Measurements from ENCODE around the gene CACNA2D3. TPM values are rescaled to one million over a fixed set of nuclear protein-coding genes. Genes with fewer than 3 reads are reported as not detected.

CACNA2D3 gene
- total and polyA plus RNA-seq, 2 experiments from 2014 or later, result 1.1 to 2.5 TPM

DNA sequence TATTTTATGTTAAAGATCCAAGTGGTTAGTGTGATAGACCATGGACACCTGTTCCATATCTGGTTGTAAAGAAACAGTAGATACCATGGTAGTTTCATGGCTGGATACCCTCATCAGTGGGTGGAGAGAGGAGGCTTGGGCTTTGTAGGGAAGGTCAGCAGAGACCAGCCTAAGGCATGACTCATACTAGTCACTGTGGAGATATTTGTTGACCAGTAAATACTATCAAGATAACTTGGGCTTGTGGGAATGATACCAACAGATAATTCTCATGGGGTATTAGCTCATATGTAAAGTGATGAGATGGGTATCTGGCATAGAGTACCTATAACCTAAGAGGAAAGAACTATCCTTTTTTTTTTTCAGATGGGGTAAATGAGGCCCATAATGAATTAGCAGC, 354.5 kb downstream of the CACNA2D3 start:
- Histone ChIP-seq H4K20me1 (ENCODE audit: insufficient read depth, poor library complexity, severe bottlenecking) (no peaks in the 10 kb centered on the region), H3K79me2 (no peaks in the 10 kb centered on the region), H3K36me3 (replicated peaks; ENCODE audit: insufficient read depth, low read depth) (no peaks in the 10 kb centered on the region), H3K9me3 (ENCODE audit: low read depth) (no peaks in the 10 kb centered on the region), H3K4me1 (ENCODE audit: insufficient read depth) (no peaks in the 10 kb centered on the region), H2AFZ (no peak overlapping the region), H3K4me2 (no peak overlapping the region), H3K4me3 (no peak overlapping the region), H3K27me3 (no peaks in the 10 kb centered on the region), H3K27ac (no peak overlapping the region), H3K9me2 (replicated peaks; ENCODE audit: insufficient read depth) (no peaks in the 10 kb centered on the region)
- TF ChIP-seq, protein P1, sequence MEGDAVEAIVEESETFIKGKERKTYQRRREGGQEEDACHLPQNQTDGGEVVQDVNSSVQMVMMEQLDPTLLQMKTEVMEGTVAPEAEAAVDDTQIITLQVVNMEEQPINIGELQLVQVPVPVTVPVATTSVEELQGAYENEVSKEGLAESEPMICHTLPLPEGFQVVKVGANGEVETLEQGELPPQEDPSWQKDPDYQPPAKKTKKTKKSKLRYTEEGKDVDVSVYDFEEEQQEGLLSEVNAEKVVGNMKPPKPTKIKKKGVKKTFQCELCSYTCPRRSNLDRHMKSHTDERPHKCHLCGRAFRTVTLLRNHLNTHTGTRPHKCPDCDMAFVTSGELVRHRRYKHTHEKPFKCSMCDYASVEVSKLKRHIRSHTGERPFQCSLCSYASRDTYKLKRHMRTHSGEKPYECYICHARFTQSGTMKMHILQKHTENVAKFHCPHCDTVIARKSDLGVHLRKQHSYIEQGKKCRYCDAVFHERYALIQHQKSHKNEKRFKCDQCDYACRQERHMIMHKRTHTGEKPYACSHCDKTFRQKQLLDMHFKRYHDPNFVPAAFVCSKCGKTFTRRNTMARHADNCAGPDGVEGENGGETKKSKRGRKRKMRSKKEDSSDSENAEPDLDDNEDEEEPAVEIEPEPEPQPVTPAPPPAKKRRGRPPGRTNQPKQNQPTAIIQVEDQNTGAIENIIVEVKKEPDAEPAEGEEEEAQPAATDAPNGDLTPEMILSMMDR (IDR thresholded peaks at IDR 0.05; ENCODE audit: poor library complexity), result no peak
- TF ChIP-seq EZH2phosphoT487 (IDR thresholded peaks at IDR 0.05; ENCODE audit: low read depth, severe bottlenecking, unreplicated experiment) (no peak), EZH2 (IDR thresholded peaks at IDR 0.05; ENCODE audit: borderline replicate concordance) (no peak)
- DNase-seq (ENCODE audit: low spot score), result no peak

DNA sequence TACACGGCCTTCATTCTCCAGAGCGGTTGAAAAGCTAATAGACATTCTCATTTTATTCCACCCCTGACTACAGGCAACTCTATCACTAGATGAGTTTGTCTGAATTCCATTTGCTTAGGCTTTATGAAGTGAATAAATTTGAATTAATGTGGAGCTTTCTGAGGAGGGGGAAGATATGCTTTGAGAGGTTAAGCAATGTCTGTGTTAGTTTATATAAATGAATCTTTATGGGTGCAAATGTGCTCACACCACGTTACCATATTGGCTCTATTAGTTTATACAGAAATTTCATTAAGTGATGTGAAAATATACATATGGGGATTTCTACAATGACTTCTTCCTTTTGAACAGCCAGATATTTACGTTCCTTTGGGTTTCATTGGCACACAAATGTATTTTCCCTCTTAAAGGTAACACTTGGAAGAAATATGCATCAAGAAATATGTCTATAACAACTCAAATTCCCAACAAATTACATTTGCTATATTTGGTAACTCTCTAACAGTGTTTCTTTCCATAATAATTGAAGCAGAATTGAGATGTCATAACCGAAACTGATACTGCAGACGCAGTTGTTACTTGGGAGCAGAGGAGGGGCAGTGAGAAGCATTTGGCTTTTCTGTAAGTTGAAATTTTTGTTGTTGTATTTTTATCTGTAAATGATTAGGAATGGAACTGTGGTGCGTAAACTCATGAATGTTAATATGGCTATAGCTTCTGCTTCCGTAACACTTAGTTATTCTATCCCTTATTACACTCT, 359.4 kb downstream of the CACNA2D3 start:
- Histone ChIP-seq H3K36me3 (replicated peaks; ENCODE audit: insufficient read depth, low read depth) (no peaks in the 10 kb centered on the region), H2AFZ (no peak overlapping the region)

DNA sequence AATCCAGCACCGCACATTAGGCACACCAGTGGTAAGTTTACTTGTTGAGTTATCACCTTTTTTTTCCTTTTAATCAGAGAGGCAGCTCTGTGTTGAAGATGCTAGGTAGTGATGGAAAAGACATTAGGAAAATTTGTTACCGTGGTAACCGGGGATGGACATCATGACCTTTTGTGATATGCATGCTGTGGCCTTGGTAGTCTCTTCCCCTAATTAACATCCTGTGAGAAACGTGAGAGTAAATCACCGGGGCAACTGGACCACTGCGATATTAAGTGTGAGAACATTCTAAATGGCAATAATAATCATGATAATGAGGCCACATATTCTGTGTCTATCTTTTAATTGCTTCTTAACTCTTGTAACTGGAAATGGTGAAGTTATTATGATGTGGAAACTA, 362.0 kb downstream of the CACNA2D3 start:
- Histone ChIP-seq H3K9me2 (replicated peaks; ENCODE audit: insufficient read depth) (no peaks in the 10 kb centered on the region), H3K9me3 (ENCODE audit: low read depth) (no peaks in the 10 kb centered on the region), H2AFZ (no peak overlapping the region), H3K27ac (no peak overlapping the region), H3K79me2 (no peaks in the 10 kb centered on the region), H4K20me1 (ENCODE audit: insufficient read depth, poor library complexity, severe bottlenecking) (no peaks in the 10 kb centered on the region), H3K27me3 (no peaks in the 10 kb centered on the region), H3K36me3 (replicated peaks; ENCODE audit: insufficient read depth, low read depth) (no peaks in the 10 kb centered on the region), H3K4me2 (no peak overlapping the region), H3K4me1 (ENCODE audit: insufficient read depth) (no peaks in the 10 kb centered on the region), H3K4me3 (no peak overlapping the region)
- WGBS (ENCODE audit: low lambda C conversion rate, missing lambda C conversion rate), result 91% methylated on average over 6 of the region's 6 CpGs
- no peak for DNase-seq (ENCODE audit: low spot score)
- no peak for TF ChIP-seq EZH2phosphoT487 (IDR thresholded peaks at IDR 0.05; ENCODE audit: low read depth, severe bottlenecking, unreplicated experiment)
- TF ChIP-seq EZH2 (IDR thresholded peaks at IDR 0.05; ENCODE audit: borderline replicate concordance), result no peak
- TF ChIP-seq, protein P1 (IDR thresholded peaks at IDR 0.05; ENCODE audit: poor library complexity), result no peak

More for the DNA sequence above, 359.4 kb downstream of the CACNA2D3 start:
- DNase-seq (ENCODE audit: low spot score), result no peak
- no peaks in the 10 kb centered on the region for H4K20me1 ChIP-seq (ENCODE audit: insufficient read depth, poor library complexity, severe bottlenecking)
- TF ChIP-seq, protein P1 (IDR thresholded peaks at IDR 0.05; ENCODE audit: poor library complexity), result no peak
- TF ChIP-seq EZH2phosphoT487 (IDR thresholded peaks at IDR 0.05; ENCODE audit: low read depth, severe bottlenecking, unreplicated experiment), result no peak
- no peak for TF ChIP-seq EZH2 (IDR thresholded peaks at IDR 0.05; ENCODE audit: borderline replicate concordance)
- no peak overlapping the region for H3K4me3 ChIP-seq
- H3K9me2 ChIP-seq (replicated peaks; ENCODE audit: insufficient read depth), result no peaks in the 10 kb centered on the region
- no peak overlapping the region for H3K27ac ChIP-seq
- WGBS (ENCODE audit: low lambda C conversion rate, missing lambda C conversion rate), result 72% methylated on average over 8 of the region's 8 CpGs
- H3K4me1 ChIP-seq (ENCODE audit: insufficient read depth), result no peaks in the 10 kb centered on the region
- H3K27me3 ChIP-seq, result no peaks in the 10 kb centered on the region
- H3K9me3 ChIP-seq (ENCODE audit: low read depth), result no peaks in the 10 kb centered on the region
- H3K4me2 ChIP-seq, result no peak overlapping the region
- no peaks in the 10 kb centered on the region for H3K79me2 ChIP-seq

Data from hepatocyte (in vitro differentiated cells).